GM15510 (cell line): Measurements from ENCODE around the gene HMCN2.

Experiments
- POLR2A ChIP-seq: IDR thresholded peaks from 3 replicates; pipeline ENCODE4 v1.6.1; 2011; ENCODE audit warnings: borderline replicate concordance; ENCODE audit not compliant: insufficient read length; ENCODE audit errors: extremely low read depth

Gene HMCN2

GRCh38 chr9:130410443-130410842 lies 144.9 kb downstream of the HMCN2 start:
- no peak for TF ChIP-seq POLR2A

GRCh38 chr9:130411566-130411915 lies 146.0 kb downstream of the HMCN2 start:
- no peak for TF ChIP-seq POLR2A

- no peak for TF ChIP-seq POLR2A
Measured at GRCh38 chr9:130414081-130414731, 148.6 kb downstream of the HMCN2 start.

GRCh38 chr9:130414910-130415746 lies 149.6 kb downstream of the HMCN2 start:
- no peak for TF ChIP-seq POLR2A

GRCh38 chr9:130417602-130418001 lies 152.0 kb downstream of the HMCN2 start:
- TF ChIP-seq POLR2A = no peak

- no peak for TF ChIP-seq POLR2A
Measured at GRCh38 chr9:130418776-130419175, 153.2 kb downstream of the HMCN2 start.

GRCh38 chr9:130419521-130420035 lies 154.0 kb downstream of the HMCN2 start:
- no peak for TF ChIP-seq POLR2A

GRCh38 chr9:130421154-130421801 lies 155.7 kb downstream of the HMCN2 start:
- no peak for TF ChIP-seq POLR2A

- no peak for TF ChIP-seq POLR2A
Measured at GRCh38 chr9:130421802-130422276, 156.3 kb downstream of the HMCN2 start.

- TF ChIP-seq POLR2A = no peak
Measured at GRCh38 chr9:130422546-130422945, 157.0 kb downstream of the HMCN2 start.

- TF ChIP-seq POLR2A = no peak
Measured at GRCh38 chr9:130423272-130423671, 157.7 kb downstream of the HMCN2 start.

- no peak for TF ChIP-seq POLR2A
Measured at GRCh38 chr9:130424595-130425454, 159.3 kb downstream of the HMCN2 start.

GRCh38 chr9:130425741-130426466 lies 160.3 kb downstream of the HMCN2 start:
- TF ChIP-seq POLR2A = no peak

- TF ChIP-seq POLR2A = no peak
Measured at GRCh38 chr9:130426467-130426773, 160.9 kb downstream of the HMCN2 start.
